Lower leg skin (tissue), 4 donors: Measurements from ENCODE around the gene HIPK1. TPM values are rescaled to one million over a fixed set of nuclear protein-coding genes. Genes with fewer than 3 reads are reported as not detected.

Experiments used
- DNase-seq, 2 donors: peaks; one replicate each; pipeline ENCODE4 v3.0.0-alpha.2; 2019; ENCODE audit warnings: low spot score in 2 of 2
- H3K4me3 ChIP-seq: fragments of 200-600 bp; sonication (generic); 2 replicates; pipeline ENCODE4 v1.5.1; 2017; ENCODE audit warnings: mild to moderate bottlenecking, low read depth; ENCODE audit not compliant: poor library complexity, severe bottlenecking
- CTCF ChIP-seq, 3 donors: fragments of 450-650 bp; IDR thresholded peaks; one replicate each; pipeline ENCODE4 v1.5.1; 2016; ENCODE audit warnings: antibody characterized with exemption in 3 of 3, mild to moderate bottlenecking in 3 of 3, moderate library complexity in 2 of 3
- POLR2A ChIP-seq, 2 donors: fragments of 450-650 bp; IDR thresholded peaks; one replicate each; pipeline ENCODE4 v1.6.1; 2016 to 2017; ENCODE audit warnings: antibody characterized with exemption in 2 of 2, mild to moderate bottlenecking in 1 of 2, moderate library complexity in 1 of 2
- WGBS, 2 donors: methylation state at CpG; one replicate each; pipeline ENCODE4 v1.1.5; 2018; 5-methylcytosine and 5-hydroxymethylcytosine counted together
- intact Hi-C: fragments of 100-400 bp; cut with DNase I; formaldehyde crosslinking; loops from one replicate; pipeline ENCODE4 v1.15.0; 2023; ENCODE audit warnings: low total_unique reads
- total RNA-seq, 4 donors: library from RNA; depleted of rRNA; stranded (reverse); fragments of >200 nt; gene quantifications; one replicate each; pipeline ENCODE4 v1.1.0, GENCODE V29; 2016

The HIPK1 gene
- total RNA-seq, 4 donors from 2014 or later: 47.6 to 58.3 (median 54.5) TPM

GRCh38 chr1:113890816-113891215 is 38.3 kb upstream of the HIPK1 start:
- DNase-seq: no peak
- WGBS, 2 donors: 48 to 49% methylated on average over 2 of the region's 2 CpGs
- H3K4me3 ChIP-seq: no peak overlapping the region
- TF ChIP-seq CTCF (IDR thresholded peaks at IDR 0.05) (no peak), POLR2A (IDR thresholded peaks at IDR 0.05) (no peak)
- intact Hi-C loops: no loop called here

GRCh38 chr1:113891631-113892220 is 37.4 kb upstream of the HIPK1 start:
- no peak overlapping the region for H3K4me3 ChIP-seq
- TF ChIP-seq CTCF (IDR thresholded peaks at IDR 0.05) (no peak), POLR2A (IDR thresholded peaks at IDR 0.05) (no peak)
- no peak for DNase-seq
- intact Hi-C loops: no loop called here
- 92 to 95% methylated on average over 11 of the region's 11 CpGs for WGBS, 2 donors

GRCh38 chr1:113893267-113893666 is 35.9 kb upstream of the HIPK1 start:
- TF ChIP-seq CTCF (IDR thresholded peaks at IDR 0.05) (no peak), POLR2A (IDR thresholded peaks at IDR 0.05) (no peak)
- 97% methylated on average over 3 of the region's 3 CpGs for WGBS, 2 donors
- intact Hi-C loops: no loop called here
- DNase-seq: no peak
- H3K4me3 ChIP-seq: no peak overlapping the region

GRCh38 chr1:113895098-113895497 is 34.0 kb upstream of the HIPK1 start:
- H3K4me3 ChIP-seq: no peak overlapping the region
- 91% methylated on average over 6 of the region's 6 CpGs for WGBS, 2 donors
- TF ChIP-seq CTCF (IDR thresholded peaks at IDR 0.05) (no peak), POLR2A (IDR thresholded peaks at IDR 0.05) (no peak)
- DNase-seq: no peak
- intact Hi-C loops: no loop called here

GRCh38 chr1:113895961-113896360 is 33.2 kb upstream of the HIPK1 start:
- 91 to 94% methylated on average over 8 of the region's 8 CpGs for WGBS, 2 donors
- intact Hi-C loops: no loop called here
- no peak overlapping the region for H3K4me3 ChIP-seq
- TF ChIP-seq POLR2A (IDR thresholded peaks at IDR 0.05): no peak
- no peak for TF ChIP-seq CTCF (IDR thresholded peaks at IDR 0.05)
- no peak for DNase-seq

GRCh38 chr1:113898241-113898814 is 30.8 kb upstream of the HIPK1 start:
- DNase-seq: no peak
- TF ChIP-seq POLR2A (IDR thresholded peaks at IDR 0.05) (no peak), CTCF (IDR thresholded peaks at IDR 0.05) (no peak)
- 97% methylated on average over 1 of the region's 1 CpG for WGBS, 2 donors
- no peak overlapping the region for H3K4me3 ChIP-seq
- intact Hi-C loops: no loop called here
